NCI-H82 (cell line): ENCODE measurements around the gene TIMP4.
A peak's percentile ranks its signal among the peaks of the same experiment; 100 is the strongest.

Experiments used
- DNase-seq: peaks from one replicate; lab custom pipeline; 2025; lab: John Stamatoyannopoulos, UW

TIMP4 gene

DNA sequence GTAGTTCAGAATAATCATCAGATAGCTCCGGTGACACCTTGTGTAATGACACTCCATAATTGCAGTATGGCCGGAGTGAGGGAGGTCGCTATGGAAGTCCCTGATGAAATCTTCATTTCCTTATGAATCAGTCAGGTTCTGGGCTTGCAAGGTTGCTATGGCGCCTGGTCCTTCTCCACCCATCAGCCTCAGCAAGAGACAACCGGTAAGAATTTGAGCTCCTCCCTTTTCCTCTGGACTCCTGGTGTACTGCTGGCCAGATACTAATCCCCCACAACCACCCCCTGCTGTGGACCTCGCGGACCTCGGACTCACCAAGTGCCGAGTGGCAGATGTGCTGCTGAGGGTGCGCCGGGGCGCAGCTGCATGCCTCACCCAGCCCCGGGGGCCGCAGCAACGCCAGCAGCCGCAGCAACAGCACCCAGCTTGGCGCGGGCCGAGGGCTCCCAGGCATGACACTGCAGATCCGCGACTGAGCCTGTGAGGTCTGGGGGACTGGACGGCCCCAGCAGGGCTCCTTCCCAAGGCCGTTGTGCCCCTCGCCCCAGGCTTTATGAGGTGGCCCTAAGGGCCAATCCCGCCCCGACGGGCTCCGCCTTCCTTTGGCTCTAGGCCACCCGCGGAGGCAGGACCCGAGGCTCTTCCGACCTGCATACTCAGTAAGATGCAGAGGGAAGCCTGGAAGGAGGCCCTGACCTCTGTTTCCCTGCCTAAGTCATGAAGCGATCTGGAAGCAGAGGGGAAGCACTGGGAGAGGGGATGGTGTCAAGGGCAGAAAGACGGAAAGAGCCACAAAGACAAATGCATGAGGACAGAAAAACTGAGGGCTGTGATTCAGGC lies at the start of gene TIMP4:
TIMP4 (minus strand) TSS at position 526 of the 840 bp plus-strand sequence; CDS start at position 454, 72 bp downstream.
- no peak for DNase-seq

DNA sequence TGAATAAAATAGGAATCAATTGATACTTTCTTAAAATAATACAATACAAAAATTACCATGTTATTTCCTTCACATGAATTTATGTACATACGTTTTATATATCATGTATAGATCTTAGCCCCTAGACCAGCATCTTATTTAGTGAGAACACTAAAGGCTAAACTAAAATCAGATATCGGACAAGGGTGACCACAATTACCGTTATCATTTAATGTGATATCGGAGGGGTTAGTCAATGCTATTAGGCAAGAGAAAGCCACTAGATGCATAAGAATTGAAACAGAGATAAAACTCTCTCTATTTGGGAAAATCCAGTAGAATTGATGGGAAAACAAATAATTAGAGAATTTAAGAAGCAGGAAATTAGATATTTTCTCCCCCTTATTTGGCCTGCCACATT lies 46.5 kb upstream of the TIMP4 start:
- DNase-seq: no peak

DNA sequence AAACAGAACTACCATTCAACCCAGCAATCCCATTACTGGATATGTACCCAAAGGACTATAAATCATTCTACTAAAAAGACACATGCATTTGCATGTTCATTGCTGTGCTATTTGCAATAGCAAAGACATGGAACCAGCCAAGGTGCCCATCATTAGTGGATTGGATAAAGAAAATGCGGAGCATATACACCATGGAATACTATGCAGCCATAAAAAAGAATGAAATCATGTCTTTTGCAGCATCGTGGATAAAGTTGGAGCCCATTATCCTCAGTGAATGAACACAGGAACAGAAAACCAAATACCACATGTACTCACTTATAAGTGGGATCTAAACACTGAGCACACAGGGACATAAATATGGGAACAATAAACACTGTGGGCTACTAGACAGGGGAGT lies 43.1 kb upstream of the TIMP4 start:
- no peak for DNase-seq

DNA sequence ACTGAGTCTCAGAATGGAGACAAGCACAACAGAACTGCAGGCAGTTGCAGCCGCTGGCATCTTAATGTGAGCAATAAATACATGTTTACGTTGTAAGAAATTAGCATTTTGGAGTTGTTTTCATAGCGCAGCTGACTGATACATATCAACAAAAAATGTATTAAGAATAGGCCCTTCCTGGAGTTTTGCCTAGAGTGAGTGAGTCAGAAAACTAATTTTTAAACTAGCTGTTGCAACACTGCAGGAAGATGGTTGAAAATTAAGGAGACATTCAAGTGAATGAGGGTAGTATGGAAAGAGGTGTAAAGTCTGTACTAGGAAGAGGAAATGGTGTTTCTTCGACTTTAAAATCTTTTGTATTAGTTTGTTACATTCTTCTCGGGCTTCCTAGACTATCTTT lies 39.6 kb upstream of the TIMP4 start:
- no peak for DNase-seq

DNA sequence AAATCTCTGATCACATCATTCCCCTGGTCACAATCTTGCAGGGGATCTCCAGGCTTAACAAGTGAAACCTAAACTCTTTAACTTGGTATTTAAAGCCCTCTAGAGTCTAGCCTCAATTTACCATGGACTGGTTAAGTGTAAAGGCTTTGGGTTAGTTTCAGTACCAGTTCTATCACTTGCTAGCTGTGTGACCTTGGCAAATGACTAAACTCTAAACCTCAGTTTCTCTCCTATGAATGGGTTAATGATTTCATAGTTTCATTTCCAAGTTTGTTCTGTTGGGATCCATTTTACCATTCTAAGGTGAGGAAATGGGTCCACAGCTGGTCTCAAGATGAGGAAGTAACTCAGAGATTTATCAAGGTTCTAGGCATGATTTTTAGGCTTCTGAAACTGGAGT lies 38.8 kb upstream of the TIMP4 start:
- no peak for DNase-seq

DNA sequence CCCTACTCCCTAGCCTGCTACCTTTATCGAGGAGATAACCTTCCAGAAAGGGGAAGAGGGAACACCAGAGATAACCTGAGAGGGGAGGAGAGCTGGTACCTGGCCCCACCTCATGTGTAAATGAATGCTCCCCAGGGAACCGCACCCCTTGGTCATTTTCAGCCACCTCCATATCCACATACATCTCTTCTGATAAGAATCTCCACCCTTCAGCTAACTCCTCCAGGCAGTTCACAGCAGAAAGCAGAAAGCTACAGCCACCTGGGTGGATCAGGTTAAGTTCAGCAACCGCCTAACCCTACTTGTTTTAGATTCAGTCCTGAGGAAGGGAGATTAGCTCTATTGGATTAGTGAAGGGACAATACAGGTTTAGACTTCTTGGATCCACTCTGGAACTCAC lies 38.0 kb upstream of the TIMP4 start:
- peak; percentile 82 for DNase-seq

DNA sequence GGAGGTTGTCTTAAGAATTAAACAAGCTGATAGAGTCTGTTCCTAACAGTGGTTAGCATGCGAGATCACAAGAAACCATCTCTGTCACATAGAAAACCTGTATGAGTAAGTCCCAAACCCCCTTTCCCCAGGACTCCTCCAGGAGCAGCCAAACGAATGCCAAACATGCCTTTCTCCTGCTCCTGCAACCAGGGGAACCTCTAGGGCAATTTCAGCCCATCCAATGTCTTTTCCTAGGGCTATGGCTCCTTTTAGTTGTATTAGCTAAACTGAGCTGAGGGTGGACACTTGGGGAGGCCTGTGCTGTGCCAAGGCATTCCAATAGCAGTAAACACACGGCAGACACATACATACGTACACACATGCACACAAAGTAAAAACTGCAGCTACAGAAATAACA lies 36.5 kb upstream of the TIMP4 start:
- no peak for DNase-seq

DNA sequence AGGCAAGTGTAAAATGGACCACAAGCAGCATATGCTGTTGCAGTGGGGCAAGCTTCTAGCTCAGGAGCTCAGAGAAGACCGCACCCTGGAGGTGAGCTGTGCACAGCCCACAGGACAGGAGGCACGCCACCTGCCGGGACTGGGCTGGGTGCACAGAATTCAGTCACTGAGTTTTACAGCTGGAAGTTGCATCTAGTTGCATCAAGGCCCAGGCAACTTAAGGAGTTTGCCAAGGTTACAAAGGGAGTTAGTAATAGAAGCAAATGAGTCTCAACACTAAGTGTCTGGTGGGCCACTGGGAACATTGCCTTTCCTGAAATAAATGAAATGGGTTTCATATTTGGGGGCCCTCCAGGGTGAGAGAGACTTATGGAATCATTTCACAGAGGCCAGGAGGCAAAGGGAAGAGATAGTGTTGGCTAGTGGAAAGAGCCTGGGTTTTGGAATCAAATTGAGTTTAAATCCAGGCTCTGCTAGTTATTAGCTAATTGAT lies 36.0 kb upstream of the TIMP4 start:
- DNase-seq: peak; percentile 48

DNA sequence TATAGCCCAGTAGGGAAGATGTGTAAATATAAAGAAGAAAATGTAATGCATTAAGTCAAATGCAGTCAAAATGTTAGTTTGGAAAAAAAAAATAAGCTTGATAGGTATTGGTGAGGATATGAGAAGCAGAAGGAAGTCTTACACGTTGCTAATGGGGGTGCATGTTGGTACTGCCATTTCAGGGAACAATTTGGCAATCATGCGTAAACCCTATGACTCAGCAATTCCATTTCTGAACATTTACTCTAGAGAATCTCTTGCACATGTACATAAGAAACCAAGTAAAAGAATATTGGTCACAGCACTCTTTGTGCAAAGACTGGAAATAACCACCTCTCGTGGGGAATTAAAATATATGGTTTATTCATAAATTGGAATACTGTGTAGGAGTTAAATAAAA lies 35.5 kb upstream of the TIMP4 start:
- no peak for DNase-seq

DNA sequence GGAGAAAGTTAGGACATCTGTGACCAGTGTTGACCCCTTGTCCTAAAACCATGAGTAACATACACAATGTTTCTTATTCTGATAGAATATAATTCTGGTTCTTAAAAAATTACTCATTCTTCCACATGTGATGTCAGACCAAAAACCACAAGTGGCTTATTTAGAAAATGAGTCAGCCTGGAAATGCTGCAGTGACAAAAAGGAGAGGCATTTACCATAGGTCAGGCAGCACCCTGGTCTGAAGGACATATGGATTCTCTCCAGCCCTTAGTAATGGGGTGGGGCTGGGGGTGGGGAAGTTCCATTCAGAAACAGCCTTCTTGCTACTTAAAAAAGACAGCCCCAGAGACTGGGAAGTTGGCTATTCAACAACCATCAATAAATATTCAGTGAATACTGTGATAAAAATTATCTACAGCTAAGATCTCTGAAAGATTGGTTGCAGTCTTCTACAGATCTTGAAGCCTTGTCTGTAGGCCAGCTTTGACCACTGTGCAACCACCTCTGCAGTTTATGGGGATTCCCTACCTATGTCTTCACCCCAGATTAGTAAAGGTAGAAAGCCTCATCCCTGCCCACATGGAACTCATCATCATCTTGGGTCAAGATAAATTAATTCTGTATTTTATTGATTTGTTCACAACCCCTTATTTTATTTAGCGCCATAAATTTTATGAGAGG lies 34.9 kb upstream of the TIMP4 start:
- no peak for DNase-seq

DNA sequence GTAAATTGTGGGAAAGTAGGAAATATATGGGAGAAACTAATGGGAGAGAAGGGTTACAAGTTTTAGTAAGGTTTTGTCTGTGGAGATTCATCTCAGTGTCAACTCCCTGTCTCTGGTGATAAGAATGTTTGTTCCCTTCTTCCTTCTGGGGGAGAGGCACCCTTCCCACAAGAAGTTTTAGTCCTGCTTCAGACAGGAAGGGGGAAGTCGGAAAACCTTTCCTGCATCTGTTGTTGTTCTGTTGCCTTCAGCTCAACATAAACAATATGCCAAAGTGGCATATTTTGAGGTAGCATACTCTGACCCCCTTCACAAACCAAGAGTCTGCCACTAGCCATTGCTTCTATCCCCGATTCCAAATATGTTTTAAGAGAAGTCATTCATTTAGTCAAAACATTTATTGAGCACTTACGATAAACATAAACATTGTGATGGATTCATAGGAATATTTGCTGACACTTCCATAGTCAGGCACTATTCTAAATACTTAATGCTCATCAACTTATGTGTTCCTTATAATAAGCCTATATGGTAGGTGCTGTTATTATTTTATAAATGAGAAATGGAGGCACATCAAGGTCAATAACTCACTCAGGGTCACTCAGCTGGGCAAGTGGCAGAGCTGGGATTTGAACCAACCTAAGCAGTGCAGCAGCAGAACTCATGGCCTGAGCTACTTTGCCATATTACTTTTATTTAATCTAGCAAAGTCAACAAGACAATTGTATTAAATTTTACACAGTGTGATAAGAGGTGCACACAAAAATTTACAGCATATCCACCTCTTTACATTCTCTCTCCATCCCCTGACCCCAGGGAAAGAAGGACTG lies 34.2 kb upstream of the TIMP4 start:
- DNase-seq: no peak

DNA sequence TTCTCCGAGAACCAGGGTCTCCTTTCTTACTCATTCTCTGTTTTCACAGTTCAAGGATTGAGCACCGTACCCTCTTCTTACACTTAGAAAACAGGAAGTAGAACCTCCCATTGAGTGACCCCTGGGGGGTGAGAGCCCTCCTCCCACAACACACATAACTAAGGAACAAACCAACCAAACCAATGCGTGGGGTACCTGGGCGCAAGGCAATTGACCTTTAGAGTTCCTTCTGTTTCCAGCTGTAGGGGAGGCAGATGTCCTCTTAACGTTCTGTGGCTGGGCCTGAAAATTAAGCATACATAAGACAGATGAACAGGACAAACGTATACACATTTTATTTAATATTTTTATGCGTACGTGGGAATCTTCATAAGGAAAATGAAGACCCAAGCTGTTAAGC lies 33.5 kb upstream of the TIMP4 start:
- DNase-seq: no peak

DNA sequence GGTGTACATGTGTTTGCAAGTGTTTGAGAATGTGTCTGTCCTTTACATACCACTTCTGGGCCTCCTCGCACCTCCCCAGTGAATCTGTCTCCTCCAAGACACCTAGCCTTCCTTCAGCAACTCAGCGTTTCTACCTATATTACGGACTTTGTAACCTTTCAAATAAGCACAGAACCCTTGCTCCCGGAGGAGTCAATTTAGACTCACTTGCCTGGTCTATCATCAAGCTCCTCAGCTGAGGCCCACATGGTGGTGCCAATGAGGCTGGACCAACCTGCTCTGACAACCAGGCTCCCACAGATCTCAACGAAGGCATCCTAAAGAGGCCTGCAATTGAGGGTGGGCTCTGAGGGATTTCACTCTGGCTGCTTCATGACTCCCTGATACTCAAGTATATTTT lies 32.8 kb upstream of the TIMP4 start:
- no peak for DNase-seq

DNA sequence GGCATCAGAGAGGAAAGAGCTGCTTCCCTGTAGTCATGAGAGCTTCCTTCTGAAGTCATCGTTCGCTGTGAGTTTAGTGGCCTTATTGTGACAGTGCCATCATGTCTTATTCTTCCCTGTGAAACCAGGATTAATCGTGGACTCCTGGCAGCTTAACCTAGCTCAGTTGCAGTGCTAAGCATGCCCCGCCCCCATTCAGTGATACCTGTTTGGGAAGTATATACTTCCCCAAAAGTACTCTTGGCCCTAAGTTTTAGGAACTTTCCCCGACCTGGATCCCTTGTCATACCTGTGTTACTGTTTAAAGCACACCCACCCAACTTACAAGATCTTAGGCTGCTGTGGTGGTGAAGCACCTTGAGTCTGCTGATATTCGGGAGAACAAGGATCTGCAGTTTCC lies 32.1 kb upstream of the TIMP4 start:
- no peak for DNase-seq

DNA sequence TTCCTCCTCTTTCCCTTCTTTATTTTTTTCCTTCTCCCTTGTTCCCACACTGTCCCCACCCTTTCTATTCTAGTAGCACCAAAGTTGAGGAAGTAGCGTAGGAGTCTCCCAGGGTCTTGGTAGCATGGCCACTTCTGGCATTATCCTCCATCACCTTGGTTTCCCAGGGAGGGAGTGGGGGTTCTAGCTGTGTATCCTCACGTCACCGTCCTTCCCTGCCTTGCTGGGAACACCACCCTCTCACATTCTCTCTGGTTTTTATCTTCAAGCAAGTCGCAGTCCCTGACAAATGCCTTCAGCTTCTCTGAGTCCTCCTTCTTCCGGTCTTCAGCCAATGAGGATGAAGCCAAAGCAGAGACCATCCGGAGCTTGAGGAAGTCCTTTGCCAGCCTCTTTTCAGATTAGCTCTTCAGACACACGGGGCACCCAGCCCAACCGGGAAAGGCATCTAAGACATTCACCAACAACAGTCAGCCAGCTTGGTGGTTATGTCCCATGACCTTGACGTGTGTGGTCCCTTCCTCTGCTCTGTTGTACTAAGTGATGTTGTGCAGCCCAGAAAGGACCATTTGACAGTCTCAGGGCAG lies 31.6 kb upstream of the TIMP4 start:
- DNase-seq: no peak

DNA sequence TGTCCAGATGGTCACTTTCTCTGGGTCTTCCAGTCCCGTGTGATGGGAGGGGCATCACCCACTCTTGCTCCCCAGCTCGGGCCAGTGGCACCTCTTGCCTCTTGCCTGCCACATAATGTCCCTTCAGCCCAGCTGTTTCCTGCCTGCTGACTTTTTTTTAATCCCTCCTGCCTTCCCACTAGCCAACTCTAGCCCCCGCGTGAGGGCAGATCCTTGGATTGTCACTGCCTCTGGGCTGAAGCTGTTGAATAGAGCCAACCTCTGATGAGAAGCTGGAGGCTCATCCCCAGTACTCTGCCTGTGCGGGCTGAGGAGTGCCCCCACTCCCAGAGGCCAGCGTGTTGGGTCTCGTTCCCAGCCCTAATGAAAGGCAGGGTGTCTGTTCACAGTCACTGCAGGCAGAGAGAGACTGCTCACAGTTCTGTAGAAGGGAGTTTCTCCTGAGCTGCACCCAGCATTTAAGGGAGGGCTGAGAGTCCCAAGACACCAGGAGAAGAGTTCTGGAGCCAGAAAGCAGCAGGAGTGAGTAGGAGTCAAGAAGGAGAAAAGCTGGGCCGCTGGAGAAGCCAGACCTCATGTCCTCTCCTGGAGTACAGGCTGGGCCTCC lies 30.1 kb upstream of the TIMP4 start:
- DNase-seq: no peak

DNA sequence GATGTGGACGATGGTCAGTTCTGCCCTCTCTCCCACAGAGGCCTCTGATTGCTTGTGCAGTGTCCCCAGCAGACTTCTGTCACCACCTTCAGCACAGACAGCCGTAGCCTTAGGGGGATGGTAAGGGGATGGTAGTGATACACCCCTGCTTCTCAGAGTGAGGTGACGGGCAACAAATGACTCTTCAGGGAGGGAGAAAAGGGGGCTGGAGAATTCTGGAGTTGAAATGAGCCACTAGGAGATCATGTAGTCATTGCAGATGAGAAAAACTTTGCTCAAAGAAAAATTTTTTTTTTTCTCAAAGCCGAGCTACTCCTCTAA lies 29.6 kb upstream of the TIMP4 start:
- no peak for DNase-seq

DNA sequence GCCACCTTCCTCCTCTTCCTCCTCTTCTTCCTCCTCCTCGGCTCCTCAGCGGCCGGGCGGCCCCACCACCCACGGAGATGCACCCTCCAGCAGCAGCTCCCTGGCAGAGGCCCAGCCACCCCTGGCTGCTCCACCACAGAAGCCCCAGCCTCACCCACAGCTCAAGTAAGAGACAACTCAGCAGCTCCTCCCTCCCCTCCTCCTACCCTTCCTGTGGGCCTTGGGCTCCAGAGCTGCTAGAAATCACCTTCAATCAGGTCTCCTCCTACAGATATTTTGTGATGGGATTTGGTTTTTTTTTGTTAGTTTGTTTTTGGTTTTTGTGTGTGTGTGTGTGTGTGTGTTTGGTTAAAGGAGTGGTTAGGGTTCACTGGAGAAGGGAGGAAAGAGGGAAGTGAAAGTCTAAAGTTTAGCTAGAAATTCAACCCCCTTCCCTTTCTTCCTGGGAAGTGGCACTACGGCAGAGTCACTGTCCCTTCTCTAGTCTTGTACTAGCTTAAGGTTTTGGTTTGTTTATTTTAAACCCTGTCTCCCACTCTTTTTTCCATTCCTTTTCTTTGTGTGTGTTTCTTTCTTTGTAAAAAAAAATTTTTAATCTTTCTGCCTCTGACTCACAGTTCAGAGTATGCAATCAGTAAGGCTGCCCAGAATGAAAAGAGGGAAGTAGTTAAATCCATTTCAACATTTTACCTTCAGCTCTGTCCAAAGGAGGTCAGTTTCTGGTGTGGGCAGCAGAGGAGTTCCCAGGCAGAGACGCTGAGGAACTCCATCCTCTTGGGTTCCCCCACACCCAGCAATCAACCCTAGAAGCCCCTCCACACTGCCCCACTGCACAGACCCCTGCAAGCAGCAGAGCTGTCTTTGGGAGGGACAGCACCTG lies 29.0 kb upstream of the TIMP4 start:
- no peak for DNase-seq

DNA sequence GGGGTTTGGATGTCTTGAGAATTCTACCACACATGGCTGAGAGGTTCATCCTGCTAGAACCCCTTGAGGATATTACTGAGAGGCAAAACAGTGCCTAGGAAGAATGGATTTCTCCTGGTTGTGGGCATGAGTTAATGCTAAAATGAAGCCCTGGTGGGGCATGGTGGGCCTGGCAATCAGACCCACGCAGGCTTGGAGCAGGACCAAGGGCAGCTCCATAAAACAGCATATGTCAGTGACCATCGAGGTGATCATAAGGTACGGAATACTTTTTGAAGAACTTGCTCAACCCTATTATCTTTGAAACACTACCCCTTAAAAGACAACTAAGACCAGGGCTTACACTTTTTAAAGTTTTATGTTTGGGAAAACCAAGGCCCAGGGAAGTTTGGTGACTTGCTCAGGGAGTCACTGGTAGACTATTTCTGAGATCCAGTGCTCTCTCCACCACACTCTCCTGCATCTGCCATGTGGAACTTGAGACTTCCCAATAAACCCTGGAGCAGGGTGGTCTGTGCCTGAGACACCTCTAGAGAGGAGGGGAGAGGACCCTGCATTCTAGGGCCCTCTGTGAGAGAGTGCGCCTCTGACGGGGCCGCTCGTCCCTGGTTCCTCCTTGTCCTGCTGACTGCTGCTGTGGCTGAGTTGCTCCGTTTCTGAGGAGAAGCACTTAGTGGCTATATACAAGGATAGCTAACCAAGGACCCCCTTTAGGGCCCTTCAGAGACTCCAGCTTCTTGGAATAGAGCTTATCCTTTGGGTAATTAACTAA lies 28.0 kb upstream of the TIMP4 start:
- DNase-seq: no peak

DNA sequence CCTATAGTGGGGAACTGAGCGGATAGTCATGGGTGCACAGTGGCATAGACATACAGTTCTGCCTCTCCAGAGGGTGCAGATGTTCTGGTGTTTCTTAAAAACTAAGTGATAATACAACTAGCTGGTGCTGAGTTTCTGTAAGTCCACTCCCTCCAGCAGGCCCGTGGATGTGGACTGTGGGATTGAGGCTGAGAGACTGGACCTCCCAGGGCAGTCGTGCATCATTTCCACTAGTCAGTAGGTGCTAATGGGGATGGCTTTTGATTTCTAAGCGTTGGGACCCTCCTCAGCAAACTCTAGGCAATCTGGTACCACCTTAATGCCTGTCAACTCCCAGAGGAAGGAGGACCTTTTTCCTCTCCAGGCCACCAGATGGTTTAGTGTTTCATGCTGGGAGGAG lies 27.3 kb upstream of the TIMP4 start:
- DNase-seq: no peak
